Stimulated activated CD4-positive, alpha-beta T cell treated with anti-CD3 and anti-CD28 coated beads, Interleukin-4, amount 100 ng/mL, for 1 hour (primary cell): ENCODE measurements around the gene PDZD2.
"Not testable (repeated sequence)": the region's sequence is repeated elsewhere in the genome, so short reads cannot be mapped to it uniquely, and the experiment has no call there.

ENCODE experiments used
- DNase-seq: peaks from one replicate; pipeline ENCODE4 v3.0.0-alpha.2; 2020

The PDZD2 gene

DNA sequence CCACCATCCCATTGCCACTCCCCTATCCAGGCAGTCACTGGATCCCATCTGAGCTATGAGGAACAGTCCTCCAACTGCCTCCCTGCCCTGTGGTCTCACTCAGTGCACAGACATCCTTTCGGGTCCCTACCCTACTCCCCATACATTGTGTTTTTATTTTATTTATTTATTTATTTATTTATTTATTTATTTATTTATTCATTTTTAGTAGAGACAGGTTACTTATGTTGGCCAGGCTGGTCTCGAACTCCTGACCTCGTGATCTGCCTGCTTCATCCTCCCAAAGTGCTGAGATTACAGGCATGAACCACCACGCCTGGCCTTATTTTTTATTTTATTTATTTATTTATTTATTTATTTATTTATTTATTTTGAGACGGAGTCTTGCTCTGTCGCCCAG lies 137.4 kb downstream of the PDZD2 start:
- not testable (repeated sequence) for DNase-seq

DNA sequence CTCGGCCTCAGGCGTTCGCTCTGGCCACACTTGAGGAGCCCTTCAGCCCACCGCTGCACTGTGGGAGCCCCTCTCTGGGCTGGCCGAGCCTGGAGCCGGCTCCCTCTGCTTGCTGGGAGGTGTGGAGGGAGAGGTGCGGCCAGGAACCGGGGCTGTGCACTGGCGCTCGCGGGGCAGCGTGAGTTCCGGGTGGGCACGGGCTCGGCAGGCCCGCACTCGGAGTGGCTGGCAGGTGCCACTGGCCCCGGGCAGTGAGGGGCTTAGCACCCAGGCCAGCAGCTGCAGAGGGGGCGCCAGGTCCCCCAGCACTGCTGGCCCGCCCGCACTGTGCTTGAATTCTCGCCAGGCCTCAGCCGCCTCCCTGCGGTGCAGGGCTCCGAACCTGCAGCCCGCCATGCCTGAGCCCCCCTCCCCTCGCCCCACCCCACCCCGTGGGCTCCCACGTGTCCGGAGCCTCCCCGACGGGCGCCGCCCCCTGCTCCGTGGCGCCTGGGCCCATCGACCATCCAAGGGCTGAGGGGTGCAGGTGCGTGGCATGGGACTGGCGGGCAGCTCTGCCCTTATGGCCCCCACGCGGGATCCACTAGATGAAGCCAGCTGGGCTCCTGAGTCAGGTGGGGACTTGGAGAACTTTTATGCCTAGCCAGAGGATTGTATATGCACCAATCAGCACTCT lies 138.2 kb downstream of the PDZD2 start:
- no peak for DNase-seq

DNA sequence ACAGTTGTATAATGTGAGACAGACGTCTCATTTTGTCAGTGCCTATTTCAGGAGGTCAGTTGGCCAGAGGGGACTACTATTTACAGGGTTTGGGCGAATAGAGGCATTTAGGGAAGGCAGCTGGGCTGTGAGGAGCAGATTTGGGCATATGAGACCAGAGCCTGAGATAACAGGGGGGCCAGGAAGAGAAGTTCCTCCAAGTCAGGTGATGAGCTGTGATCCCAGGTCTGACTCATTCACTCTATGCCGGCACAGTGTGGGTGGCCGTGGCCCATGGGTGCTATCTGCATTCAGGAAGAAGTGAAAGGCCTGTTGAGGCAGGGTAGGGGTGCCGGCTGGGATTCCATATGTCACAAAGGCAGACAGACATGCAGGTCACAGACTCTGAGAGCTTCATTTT lies 142.8 kb downstream of the PDZD2 start:
- DNase-seq: no peak

DNA sequence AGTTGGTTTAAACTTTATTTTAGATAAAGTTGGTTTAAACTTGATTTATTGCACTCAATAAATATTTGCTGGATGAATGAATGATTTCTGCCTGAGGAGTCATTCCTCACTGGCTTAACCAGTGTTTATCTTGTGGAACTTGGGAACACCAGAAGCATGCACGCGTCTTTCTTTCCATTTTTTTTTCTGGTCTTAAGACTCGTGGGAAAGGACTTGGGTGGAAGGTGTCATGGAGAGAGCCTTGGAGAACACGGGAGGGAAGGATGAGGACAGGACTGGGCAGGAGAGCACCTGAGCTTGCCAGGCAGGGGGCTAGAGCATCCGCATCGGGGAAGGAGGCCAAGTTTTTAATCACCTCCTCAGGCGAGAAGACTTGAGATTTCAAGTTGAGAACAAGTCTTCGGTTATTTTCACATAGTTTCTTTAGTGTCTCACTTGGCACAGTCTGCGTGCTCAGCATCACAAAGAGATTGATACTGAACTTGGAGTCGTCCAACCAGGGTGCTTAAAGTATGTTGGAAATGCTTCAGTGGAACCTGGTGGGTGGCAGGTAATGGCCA lies 144.2 kb downstream of the PDZD2 start:
- DNase-seq: no peak

DNA sequence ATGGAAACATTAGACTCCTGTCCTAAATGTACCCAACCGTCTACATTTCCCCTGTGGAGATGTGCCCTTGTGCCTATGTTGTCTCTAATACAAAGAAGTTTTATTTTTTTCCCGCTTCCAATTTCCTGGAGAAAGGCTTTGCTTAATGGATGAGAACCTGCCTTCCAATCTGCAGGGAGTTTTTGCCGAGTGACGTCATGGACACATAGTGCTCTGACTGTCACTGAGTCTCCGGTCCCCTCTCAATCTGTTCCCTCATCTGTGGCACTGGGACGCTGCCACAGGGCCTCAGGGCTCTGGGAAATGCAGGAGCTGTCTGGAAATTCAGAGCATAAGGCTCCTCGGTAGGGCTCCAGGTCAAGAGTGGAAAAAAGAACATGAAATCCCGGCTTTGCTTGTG lies 144.8 kb downstream of the PDZD2 start:
- DNase-seq: no peak

DNA sequence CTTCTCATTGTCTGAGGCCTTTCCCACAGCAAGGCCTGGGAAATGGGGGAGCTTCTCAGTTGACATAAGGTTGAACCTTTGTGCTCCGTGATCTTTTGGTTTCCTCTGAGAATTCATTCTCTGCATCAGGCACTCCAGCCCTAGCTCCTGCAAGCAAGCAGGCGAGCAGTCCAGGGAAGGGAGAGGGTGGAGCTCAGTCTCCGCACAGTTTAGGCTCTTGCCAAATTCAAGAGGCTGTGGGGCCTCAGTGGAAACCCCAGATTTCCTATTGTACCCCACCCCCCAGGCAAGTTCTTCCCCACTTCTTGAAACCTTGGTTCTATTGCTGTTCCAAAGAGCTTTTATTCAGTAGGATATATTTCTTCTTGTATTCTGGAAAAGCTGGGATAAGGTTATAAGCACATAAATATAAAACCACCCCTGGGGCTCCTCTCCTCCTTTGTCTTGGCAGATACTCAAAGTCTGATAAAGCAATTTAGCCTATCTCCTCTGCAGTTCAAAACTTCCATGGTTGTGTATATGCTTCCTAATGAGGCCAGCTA lies 147.2 kb downstream of the PDZD2 start:
- DNase-seq: no peak

DNA sequence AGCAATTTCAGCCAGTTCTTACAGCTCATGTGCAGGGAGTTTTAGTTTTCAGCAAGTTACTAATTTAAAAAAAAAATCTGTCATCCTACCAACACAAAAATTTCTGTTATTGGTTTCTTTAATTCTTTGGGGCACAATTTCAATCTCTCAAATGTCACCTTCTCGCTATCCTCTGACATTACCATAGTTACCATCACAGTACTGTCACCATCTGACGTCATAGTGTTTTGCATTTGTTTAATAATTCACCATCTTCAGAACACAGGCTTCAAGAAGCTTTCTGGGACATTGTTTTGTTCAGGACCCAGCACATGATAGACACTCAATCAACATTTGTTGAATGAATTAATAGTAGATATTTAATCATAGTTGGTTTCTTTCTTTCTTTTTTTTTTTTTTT lies 155.1 kb downstream of the PDZD2 start:
- DNase-seq: no peak

DNA sequence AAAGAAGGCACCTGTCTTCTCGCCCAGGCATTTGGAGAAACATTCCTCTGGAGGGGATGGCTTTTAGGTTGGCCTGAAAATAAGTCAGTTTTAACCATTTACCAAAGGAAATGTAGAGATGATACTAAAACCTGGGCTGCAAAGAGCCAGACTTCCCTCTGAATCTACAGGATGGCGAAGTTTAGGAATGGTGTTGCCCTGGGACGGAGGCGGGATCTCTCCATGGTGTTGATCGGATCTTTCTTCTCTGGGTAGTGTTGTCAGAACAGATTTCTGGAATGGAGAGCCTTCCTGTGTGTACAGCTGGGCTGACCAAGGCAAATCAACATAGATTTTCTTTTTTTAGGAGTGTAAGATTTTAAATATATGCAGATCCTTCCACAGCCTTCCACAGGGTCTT lies 159.2 kb downstream of the PDZD2 start:
- DNase-seq: no peak

DNA sequence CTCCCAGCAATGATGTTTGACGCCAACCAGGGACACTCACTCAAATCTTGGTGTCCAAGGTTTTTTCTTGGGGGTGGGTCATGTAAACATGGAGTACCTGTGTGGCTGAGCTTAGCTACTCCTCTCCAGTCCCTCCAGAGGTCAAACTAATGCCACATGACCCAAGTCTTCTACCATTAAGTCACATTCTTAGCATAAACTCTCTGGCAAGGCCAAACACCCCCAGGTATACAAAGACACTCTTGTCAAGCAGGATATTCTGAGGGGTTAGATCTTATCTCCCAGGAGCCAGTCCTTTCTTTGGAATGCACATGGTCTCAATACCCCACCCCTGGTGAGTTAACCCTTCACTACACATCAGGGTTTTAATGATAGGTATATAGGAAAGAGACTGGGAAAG lies 161.4 kb downstream of the PDZD2 start:
- DNase-seq: no peak

DNA sequence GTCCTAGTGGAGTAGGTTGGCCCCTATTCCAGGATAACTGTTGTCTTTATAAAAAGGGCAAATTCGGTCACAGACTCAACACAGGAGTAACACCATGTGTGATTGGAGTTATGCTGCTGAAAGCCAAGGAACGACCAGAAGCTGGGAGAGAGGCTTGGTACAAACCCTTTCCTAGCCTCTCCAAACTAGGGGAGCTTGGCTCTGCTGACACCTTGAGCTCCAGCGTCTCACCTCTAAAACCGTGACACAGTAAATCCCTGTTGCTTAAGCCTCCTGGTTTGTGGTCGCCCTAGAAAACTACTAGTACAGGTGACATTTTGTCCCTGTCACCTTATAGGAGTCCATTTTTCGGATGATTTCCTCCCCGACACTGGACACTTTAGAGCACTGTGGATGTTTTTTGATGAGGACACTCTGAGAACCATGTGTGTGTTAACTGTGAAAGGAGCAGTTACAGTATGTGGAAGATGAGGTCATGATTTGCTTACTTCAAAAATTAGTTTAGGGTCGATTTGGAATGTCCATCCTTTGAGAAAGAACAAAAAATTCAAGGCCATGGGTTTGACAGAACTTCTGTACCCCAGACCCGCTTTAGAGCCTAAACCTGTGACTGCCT lies 167.0 kb downstream of the PDZD2 start:
- no peak for DNase-seq

DNA sequence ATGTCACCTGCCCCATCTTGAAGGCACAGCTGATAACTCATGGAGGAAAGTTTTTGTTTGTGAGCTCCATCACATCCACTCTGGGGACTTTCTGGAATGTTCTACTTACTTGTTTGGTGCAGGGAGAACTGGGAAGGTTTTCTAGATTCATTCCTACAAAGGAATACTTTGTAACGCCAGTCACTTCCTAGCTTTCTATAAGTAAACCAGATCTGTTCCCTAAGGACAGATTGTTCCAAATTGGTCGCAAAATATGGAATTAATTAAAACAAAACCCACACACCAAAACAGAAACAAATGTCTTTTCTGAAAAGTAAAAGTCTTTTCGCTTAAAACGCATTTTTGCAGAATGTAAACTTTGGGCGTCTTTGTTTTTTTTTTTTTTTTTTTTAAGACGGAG lies 167.6 kb downstream of the PDZD2 start:
- DNase-seq: no peak

DNA sequence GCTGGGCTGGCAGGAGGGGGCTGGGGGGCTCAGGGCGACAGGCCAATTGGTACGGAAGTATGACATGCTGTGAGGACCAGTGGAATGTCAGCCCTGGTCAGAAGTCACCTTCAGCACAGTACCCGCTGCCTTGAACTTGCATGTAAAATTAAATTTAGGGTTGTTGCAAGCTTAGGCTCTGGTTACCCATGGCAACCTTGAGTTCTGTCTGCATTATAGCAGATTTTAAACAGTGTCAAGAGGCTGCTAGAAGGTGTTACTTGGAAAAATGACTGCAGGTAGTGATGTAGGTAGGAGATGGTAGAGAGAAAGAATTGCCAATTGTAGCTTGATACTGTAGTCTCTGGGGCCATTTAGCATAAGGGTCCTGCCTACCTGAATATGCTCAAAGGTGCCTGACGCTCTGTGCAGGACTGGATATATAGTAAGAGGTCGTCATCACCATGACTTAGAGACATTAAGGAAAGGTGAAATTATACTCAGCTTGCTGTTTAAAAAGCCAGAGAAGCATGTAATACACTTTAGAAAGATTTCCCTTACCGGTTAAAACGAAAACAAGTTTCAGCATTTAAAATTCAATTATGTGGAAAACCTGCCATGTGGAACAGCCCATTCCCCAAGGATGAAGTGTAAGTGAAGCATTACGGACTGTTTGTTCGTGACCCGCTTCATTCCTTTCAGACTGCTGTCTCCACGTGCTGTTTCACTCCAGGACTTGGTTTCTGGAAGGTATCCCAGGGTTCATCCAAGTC lies 169.0 kb downstream of the PDZD2 start:
- DNase-seq: no peak

DNA sequence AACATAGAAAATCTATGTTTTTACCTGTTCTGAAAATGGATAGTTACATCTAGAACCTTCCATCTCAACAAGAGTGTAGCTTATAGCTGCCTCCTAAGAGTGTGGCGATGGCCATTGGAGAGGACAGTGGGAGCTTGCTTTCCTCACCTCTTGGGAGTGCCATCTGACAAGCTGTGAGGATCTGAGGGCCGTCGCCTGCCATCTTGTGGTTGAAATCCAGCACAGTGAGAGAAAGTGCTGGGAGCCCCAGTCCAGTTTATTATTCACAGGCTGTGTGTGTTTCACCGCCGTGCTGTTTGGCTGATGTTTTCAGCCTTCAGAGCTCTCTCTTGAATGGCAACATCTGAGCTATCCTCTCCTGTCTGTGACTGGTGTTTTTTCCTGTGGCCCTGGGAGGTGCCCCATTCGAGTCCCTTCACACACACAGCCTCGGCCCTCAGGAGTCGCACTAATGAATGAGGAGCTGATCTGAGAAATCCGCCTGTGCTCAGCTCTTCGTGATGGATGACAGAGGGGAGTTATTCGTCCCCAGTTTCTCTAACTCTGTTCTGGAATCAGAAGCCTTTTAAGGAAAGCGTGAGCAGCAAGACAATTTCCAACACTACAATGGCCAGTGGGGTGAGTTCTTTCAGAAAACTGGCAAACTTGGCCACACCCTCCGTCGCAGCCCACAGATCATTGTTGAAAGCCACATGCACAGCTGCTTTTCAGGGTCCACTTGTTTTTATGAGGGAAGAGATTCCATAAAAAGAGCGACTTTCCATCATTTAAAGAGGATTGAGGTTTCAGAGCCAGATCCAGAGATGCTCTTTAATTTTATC lies 170.3 kb downstream of the PDZD2 start:
- DNase-seq: no peak

DNA sequence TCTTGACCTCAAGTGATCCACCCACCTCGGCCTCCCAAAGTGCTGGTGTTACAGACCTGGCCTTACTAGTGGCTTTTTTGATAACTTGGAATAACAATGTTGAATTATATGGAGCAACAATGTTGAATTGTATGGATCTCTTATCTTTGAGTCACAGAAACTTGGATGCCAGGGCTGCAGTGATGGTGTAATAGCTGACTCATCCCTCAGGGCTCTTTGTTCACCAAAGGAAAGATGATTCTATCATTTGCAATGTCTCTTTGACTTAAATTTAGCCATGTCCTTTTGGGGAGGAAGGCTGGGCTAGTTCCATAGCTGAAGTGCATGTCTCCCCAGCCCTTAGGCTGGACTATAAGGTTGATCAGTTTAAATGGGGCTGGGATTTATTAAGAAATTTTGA lies 172.3 kb downstream of the PDZD2 start:
- no peak for DNase-seq

DNA sequence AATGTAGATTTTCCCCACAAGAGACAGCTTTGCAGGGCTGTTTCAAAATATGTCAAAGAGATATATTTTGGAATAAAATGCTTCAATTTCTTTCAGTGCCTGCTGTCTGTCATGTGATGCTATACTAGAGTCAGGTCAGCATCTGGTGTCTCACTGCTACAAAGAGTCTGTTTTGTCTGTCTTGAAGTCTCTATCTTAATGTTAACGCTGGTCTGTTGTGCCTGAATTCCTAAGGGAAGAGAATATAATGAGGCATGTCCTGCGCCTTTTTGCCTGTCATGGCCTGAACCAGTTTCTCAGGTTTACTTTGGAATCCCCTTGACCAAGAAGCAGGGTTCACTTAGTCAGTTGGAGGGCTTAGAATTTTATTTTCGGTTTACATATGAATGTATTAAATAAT lies 176.4 kb downstream of the PDZD2 start:
- no peak for DNase-seq

DNA sequence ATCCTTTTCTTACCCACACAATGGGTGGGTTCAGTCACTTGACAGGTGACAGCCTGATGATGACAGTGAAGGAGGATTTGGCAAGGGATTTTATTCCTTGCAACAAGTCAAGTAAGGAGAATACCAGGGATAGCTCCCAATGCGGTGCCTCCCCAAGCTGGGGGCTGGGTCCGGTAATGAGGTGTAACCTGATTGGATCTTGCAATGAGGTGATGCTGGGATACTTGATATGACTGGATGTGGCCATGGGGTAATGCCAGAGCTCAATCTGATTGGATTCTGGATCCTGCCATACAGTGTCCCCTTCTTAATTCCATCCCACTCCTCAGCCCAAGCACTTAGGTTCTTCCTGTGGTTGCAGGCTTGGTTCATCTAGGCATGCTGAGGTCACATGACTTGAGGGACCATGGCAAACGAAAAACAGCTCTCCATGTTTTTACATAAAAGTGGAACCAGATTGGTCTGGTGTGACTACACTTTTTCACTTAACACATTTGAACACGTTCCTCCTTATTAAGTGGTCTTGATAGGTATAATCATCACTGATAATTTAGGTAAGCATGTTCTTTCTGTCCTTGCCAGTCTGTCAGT lies 181.1 kb downstream of the PDZD2 start:
- DNase-seq: no peak

DNA sequence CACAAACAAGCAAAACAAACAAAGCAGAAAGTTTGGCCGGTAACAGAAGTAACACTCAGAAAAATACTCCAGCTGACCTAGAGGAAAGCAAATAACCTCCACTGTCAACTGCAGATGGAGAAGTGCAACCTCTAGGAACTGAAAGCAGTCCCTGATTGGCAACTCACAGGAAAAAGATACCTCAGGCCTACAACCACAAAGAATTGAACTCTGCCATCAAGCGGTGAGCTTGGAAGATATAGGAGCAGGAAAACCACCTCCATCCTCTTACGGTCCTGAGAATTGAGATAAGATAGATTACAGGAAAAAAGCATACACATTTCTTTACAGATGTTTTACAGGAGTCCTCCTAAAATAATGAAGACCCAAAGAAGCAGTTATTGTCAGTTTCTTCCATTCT lies 184.5 kb downstream of the PDZD2 start:
- no peak for DNase-seq

DNA sequence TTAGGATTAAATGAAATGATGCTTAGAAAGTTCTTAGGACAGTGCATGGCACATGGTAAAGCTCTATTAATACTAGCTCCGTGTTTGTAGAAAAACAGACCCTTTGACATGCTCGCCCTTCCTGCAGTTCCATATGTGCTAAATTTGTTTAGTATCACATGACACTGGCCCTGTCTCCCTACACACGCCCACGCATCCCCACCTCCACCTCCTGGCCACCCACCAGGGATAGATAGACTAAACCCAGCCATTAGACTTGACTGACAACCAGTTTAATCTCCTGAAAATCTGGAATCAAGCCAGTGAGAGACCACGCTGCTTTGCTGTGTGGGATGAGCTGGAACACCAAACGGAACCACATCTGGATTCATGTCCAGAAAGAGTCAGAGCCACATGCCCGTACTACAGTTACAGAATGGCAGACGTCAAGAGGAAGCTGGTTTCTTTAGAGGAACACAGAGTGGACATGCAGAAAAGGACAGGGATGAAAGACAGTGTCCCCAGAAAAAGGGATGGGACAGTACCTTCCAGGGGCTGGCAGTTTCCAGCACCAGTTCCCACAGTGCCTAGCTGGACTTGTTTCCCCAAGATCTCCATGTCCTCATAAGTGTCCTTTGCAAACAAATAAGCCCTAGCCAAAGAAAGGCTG lies 186.1 kb downstream of the PDZD2 start:
- no peak for DNase-seq

DNA sequence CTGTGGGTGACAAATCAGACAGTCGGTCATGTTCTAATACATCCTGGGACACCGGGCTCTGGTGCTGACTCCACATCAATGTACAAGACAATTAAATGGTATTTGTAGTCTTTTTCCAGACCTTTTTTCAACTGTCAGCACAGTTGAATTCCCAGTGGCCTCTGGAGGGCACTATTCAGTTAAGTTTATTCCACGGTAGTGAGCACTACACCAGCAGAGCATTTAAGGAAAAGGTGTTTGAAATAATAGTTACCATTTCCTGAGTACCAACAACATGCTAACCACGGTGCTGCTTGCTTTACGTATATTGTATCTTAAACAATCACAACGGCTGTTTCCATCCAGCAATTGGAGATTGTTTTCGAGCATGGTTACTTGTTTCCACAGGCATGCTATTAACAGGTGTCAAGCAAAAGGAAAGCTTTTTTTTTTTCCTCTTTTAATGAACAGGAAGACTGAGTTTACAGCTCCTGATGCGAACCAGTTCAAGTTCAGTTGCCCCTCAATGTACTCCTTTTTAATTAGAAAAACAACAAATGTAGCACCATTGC lies 186.7 kb downstream of the PDZD2 start:
- peak; percentile 8 for DNase-seq

DNA sequence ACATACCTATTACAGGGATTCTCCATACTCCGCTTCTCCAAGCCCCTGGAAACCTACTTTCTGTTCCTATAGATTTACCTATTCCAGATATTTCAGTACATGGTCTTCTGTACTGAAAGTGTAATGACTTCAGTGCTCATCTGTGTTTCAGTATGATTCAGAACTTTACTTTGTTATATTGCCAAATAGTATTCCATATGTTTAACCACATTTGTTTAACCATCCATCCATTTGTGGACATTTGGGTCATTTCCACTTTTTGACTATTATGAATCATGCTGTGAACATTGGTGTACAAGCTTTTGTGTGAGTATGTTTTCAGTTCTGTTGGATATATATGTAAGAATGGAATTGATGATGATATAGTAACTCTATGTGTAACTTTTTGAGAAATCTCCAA lies 188.9 kb downstream of the PDZD2 start:
- DNase-seq: no peak

DNA sequence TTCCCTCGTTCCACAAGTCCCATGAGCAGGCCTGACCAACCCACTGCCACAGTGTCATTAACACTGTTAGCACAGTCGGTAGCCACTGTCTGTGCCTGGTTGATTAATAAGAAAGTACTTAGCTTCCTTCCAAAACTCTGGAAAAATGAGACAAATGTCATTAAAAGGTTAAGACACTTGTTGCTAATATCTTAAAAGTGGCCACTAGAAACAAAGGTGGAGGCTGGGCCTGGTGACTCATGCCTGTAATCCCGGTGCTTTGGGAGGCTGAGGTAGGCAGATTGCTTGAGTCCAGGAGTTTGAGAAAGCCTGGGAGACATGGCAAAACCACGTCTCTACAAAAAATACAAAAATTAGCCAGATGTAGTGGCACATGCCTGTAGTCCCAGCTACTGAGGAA lies 194.0 kb downstream of the PDZD2 start:
- no peak for DNase-seq

DNA sequence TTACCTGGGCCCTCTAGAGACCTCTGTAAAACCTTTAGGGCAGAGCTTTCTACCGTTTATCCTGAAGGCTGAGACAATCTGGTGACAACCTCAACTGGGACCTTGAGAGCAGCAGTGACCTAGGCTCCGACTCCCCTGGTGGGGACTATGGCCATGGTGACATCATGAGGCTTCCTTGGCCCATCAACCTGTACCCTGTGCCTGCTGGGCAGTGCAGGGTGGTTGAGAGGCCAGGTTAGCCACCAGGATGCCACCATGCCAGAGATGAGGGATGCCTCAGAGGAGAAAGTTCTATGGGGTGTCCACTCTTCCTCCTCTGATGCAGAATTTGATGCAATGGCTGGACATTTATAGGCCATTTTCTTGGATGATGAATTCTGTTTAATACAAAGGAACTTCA lies 194.8 kb downstream of the PDZD2 start:
- DNase-seq: no peak
